ENCODE data around the gene MYRIP. TPM values are rescaled to one million over a fixed set of nuclear protein-coding genes. Genes with fewer than 3 reads are reported as not detected.

The MYRIP gene
- total RNA-seq, 4 donors from 2014 or later = 0.66 to 3.1 (median 2.6) TPM

GRCh38 chr3:39941931-39942330, 132.5 kb downstream of the MYRIP start:
- Histone ChIP-seq H3K36me3 (no peaks in the 10 kb centered on the region), H3K9me3 (no peaks in the 10 kb centered on the region), H3K27ac (no peak overlapping the region), H3K4me3 (no peak overlapping the region), H3K27me3 (no peaks in the 10 kb centered on the region), H3K4me1 (peaks cover 0 to 15% (median 0%) of the 10 kb centered on the region in 3 donors)
- no peak for DNase-seq
- no peak for TF ChIP-seq CTCF (IDR thresholded peaks at IDR 0.05)
- no peak for TF ChIP-seq POLR2A (IDR thresholded peaks at IDR 0.05)
- intact Hi-C loops (cut with DNase I) = no loop called here
- WGBS, 2 donors = 40 to 56% methylated on average over 3 to 5 of the region's 5 CpGs

GRCh38 chr3:39960515-39961191, 151.2 kb downstream of the MYRIP start:
- 30 to 50% methylated on average over 5 of the region's 5 CpGs for WGBS, 2 donors
- Histone ChIP-seq H3K4me1 (peaks cover 0 to 28% (median 12%) of the 10 kb centered on the region in 3 donors), H3K9me3 (no peaks in the 10 kb centered on the region), H3K27me3 (no peaks in the 10 kb centered on the region), H3K4me3 (no peak overlapping the region), H3K36me3 (no peaks in the 10 kb centered on the region), H3K27ac (peak overlapping the region in 3 of 4 donors; percentile 14 to 68 (median 65))
- no peak for TF ChIP-seq CTCF (IDR thresholded peaks at IDR 0.05)
- intact Hi-C loops (cut with DNase I) = no loop called here
- DNase-seq = no peak

GRCh38 chr3:39961230-39961629, 151.8 kb downstream of the MYRIP start:
- intact Hi-C loops (cut with DNase I) = no loop called here
- H3K27me3 ChIP-seq = no peaks in the 10 kb centered on the region
- no peak overlapping the region for H3K4me3 ChIP-seq
- peak overlapping the region in 3 of 4 donors; percentile 14 to 68 (median 65) for H3K27ac ChIP-seq
- no peak for DNase-seq
- TF ChIP-seq POLR2A (IDR thresholded peaks at IDR 0.05) (no peak), CTCF (IDR thresholded peaks at IDR 0.05) (no peak)
- peaks cover 0 to 28% (median 12%) of the 10 kb centered on the region in 3 donors for H3K4me1 ChIP-seq
- 61 to 68% methylated on average over 4 of the region's 4 CpGs for WGBS, 2 donors
- no peaks in the 10 kb centered on the region for H3K9me3 ChIP-seq
- H3K36me3 ChIP-seq = no peaks in the 10 kb centered on the region

GRCh38 chr3:39962581-39962980, 153.2 kb downstream of the MYRIP start:
- WGBS, 2 donors = 32 to 36% methylated on average over 1 of the region's 1 CpG
- H3K4me3 ChIP-seq = no peak overlapping the region
- intact Hi-C loops (cut with DNase I) = no loop called here
- no peaks in the 10 kb centered on the region for H3K27me3 ChIP-seq
- H3K36me3 ChIP-seq = no peaks in the 10 kb centered on the region
- TF ChIP-seq CTCF (IDR thresholded peaks at IDR 0.05) (no peak), POLR2A (IDR thresholded peaks at IDR 0.05) (no peak)
- H3K4me1 ChIP-seq = peaks cover 0 to 28% (median 12%) of the 10 kb centered on the region in 3 donors
- peak overlapping the region in 2 of 4 donors; percentile 14 to 65 for H3K27ac ChIP-seq
- no peaks in the 10 kb centered on the region for H3K9me3 ChIP-seq
- no peak for DNase-seq

- intact Hi-C loops (cut with DNase I) = no loop called here
- no peak overlapping the region for H3K4me3 ChIP-seq
- no peak overlapping the region for H3K27ac ChIP-seq
- no peaks in the 10 kb centered on the region for H3K9me3 ChIP-seq
- no peaks in the 10 kb centered on the region for H3K36me3 ChIP-seq
- no peak for DNase-seq
- peaks cover 0 to 22% (median 12%) of the 10 kb centered on the region in 3 donors for H3K4me1 ChIP-seq
- H3K27me3 ChIP-seq = no peaks in the 10 kb centered on the region
- TF ChIP-seq POLR2A (IDR thresholded peaks at IDR 0.05) (no peak), CTCF (IDR thresholded peaks at IDR 0.05) (no peak)
Observed at GRCh38 chr3:39965461-39965860, 156.1 kb downstream of the MYRIP start.
